Cardiac muscle cell (in vitro differentiated cells and primary cell): ENCODE data around the gene ARFGAP1. TPM values are rescaled to one million over a fixed set of nuclear protein-coding genes. Genes with fewer than 3 reads are reported as not detected.

ENCODE experiments used
- DNase-seq, 2 donors: peaks; one replicate each; pipeline versions ENCODE4 v3.0.0 to v3.0.0-alpha.2; 2010 to 2017; ENCODE audit warnings: low read depth in 1 of 2, low spot score in 1 of 2
- H3K27ac ChIP-seq: fragments of 200-600 bp; sonication (generic); 2 replicates; pipeline ENCODE4 v1.5.1; 2016
- H3K27me3 ChIP-seq: fragments of 200-600 bp; sonication (generic); 2 replicates; pipeline ENCODE4 v1.6.0; 2016; ENCODE audit warnings: control low read depth
- H3K36me3 ChIP-seq: fragments of 200-600 bp; sonication (generic); 2 replicates; pipeline ENCODE4 v1.5.1; 2016; ENCODE audit warnings: control low read depth
- H3K4me1 ChIP-seq: fragments of 200-600 bp; sonication (generic); 2 replicates; pipeline ENCODE4 v1.8.1; 2017; ENCODE audit warnings: low read depth, mild to moderate bottlenecking, mixed run types
- H3K4me3 ChIP-seq: fragments of 200-600 bp; sonication (generic); 2 replicates; pipeline ENCODE4 v1.5.1; 2016; ENCODE audit warnings: mild to moderate bottlenecking
- H3K9me3 ChIP-seq: fragments of 200-600 bp; sonication (generic); 2 replicates; pipeline ENCODE4 v1.5.1; 2017; ENCODE audit warnings: low read depth, mild to moderate bottlenecking, control low read depth
- polyA plus RNA-seq: library from polyadenylated mRNA; unstranded; fragments of >200 nt; fragmentation: Nextera tagmentation; extraction: Ambion mirVana; gene quantifications from 2 replicates; pipeline ENCODE4 v1.2.1, GENCODE V29; 2016
- total RNA-seq: library from RNA; depleted of rRNA; stranded (reverse); fragments of >200 nt; gene quantifications from 2 replicates; pipeline ENCODE4 v1.2.3, GENCODE V29; 2016
- TF ChIP-seq, protein P1 (sequence below): IDR thresholded peaks from 2 replicates; pipeline ENCODE4 v1.5.1; 2012; ENCODE audit warnings: low read depth, mild to moderate bottlenecking, low read length

ARFGAP1 gene
- total and polyA plus RNA-seq, 2 experiments from 2014 or later = 85.3 to 96.5 TPM

DNA sequence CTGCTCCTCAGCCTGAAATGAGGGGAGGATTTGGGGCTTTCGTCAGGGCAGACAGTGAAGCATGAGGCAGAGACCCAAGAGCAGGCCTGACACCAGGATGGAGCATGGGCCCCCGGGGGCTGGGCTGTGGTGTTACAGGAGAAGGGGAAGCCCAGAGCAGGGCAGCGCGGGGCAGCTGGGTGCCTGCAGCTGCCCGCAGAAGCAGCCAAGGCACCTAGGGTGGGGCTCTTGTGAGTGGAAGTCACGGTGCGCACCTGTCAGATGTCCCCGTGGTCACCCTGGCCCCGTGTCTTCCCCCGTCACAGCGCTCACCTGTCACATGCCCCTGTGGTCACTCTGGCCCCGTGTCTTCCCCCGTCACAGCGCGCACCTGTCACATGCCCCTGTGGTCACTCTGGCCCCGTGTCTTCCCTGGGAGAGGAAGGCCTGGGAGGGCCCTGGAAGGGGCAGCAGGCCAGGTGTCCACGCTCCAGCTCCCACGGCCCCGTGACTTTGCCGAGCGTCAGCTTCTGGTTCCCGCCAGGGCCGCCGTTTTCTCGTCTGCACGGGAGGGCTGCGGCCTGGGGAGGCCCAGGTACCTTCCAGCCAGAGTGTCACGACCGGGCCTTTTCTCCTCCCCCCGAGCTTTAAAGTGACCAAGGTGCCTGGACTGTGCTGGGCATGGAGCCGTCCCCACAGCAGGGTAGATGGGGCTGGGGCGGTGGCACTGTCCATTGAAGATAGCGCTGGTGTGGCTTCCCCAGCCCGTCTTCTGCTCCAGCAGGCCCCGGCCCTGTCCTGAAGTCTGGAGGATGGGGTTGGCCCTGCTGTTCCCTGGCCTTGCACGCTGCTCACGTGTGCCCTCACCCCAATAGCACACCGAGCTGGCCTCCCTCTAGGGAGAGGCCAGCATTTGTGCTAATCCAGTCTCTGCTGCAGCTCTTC, 9.4 kb downstream of the ARFGAP1 start:
- TF ChIP-seq, protein P1, sequence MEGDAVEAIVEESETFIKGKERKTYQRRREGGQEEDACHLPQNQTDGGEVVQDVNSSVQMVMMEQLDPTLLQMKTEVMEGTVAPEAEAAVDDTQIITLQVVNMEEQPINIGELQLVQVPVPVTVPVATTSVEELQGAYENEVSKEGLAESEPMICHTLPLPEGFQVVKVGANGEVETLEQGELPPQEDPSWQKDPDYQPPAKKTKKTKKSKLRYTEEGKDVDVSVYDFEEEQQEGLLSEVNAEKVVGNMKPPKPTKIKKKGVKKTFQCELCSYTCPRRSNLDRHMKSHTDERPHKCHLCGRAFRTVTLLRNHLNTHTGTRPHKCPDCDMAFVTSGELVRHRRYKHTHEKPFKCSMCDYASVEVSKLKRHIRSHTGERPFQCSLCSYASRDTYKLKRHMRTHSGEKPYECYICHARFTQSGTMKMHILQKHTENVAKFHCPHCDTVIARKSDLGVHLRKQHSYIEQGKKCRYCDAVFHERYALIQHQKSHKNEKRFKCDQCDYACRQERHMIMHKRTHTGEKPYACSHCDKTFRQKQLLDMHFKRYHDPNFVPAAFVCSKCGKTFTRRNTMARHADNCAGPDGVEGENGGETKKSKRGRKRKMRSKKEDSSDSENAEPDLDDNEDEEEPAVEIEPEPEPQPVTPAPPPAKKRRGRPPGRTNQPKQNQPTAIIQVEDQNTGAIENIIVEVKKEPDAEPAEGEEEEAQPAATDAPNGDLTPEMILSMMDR = no peak
- Histone ChIP-seq H3K27me3 (no peaks in the 10 kb centered on the region), H3K36me3 (peaks cover 24% of the 10 kb centered on the region), H3K4me3 (no peak overlapping the region), H3K27ac (no peak overlapping the region), H3K9me3 (no peaks in the 10 kb centered on the region), H3K4me1 (no peaks in the 10 kb centered on the region)
- no peak for DNase-seq

DNA sequence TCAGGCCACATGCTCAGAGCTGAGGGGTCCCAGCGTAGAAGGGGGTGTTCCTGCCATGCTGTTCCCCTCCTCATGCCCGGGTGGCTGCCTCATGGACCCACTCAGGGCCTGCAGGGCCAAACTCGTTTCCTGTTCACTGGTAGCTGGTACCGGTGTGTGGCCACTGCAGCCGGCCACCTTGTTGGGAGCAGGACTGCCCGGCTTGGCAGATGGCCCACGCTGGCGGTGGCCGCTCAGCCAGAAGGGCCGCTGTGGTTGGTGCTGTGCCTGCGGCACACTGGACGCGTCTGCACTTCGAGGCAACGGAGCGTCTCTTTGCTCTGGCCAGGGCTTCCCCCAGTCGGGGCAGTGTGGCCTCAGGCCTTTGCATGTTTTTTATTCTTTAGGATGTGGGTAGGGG, 10.3 kb downstream of the ARFGAP1 start:
- Histone ChIP-seq H3K27ac (no peak overlapping the region), H3K36me3 (peaks cover 24% of the 10 kb centered on the region), H3K27me3 (no peaks in the 10 kb centered on the region), H3K4me1 (no peaks in the 10 kb centered on the region), H3K9me3 (no peaks in the 10 kb centered on the region), H3K4me3 (no peak overlapping the region)
- TF ChIP-seq, protein P1 = no peak
- DNase-seq = no peak

DNA sequence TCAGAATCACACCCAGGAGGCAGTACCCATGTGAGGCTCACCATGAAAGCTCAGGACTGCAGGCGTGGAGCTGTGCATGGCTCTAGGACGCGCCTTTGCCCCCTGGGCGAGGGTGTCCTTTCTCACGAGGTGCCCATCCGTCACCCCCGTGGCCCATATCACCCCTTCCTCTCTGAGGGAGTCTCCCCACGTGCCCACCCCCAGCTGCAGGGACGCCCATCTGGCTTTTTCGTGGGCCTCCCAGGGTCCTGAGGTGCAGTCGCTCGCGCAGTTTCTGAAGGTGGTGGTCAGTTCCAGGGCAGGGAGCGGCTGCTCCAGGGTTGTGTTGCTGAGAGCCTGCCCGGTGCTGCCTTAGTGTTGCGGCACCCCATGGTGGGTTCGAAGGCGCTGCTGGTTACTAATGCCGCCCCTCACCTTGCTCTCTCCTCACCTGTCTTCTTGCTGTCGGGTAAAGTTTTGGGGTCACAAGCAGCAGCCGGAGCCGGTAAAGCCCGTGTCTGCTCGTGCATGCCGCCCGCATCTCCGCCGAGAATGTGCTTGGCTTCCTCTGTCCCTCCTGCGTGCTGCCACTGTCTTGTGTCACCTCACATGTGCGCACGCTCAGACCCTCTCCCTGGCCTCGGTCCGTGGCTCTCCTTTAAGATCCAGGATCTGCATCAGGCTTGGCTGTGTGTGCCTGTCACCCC, 10.9 kb downstream of the ARFGAP1 start:
- H3K36me3 ChIP-seq = peaks cover 26% of the 10 kb centered on the region

DNA sequence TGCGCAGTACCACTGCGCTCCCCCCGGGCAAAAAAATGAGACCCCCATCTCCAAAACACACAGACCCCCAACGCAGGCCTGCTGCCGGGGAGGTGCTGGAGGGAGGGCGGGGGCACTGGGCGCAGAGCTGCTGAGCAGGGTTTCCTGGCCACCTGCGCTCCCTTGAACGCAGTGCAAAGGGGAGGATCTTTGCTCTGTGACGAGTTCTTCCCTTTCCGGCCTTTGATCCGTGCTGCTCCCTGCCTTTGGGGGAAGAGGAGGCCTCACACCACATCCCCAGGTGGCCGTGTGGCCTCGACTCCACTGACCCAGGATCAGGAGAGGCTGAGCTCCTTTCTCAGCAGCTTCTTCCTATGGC, 11.4 kb downstream of the ARFGAP1 start:
- Histone ChIP-seq H3K27ac (no peak overlapping the region), H3K36me3 (peaks cover 24% of the 10 kb centered on the region), H3K27me3 (no peaks in the 10 kb centered on the region), H3K4me1 (no peaks in the 10 kb centered on the region), H3K9me3 (no peaks in the 10 kb centered on the region), H3K4me3 (no peak overlapping the region)
- DNase-seq = no peak
- TF ChIP-seq, protein P1 = no peak

More for the DNA sequence above, 10.9 kb downstream of the ARFGAP1 start:
- H3K4me3 ChIP-seq = no peak overlapping the region
- TF ChIP-seq, protein P1 = no peak
- no peaks in the 10 kb centered on the region for H3K4me1 ChIP-seq
- no peak overlapping the region for H3K27ac ChIP-seq
- DNase-seq = no peak
- no peaks in the 10 kb centered on the region for H3K27me3 ChIP-seq
- no peaks in the 10 kb centered on the region for H3K9me3 ChIP-seq

DNA sequence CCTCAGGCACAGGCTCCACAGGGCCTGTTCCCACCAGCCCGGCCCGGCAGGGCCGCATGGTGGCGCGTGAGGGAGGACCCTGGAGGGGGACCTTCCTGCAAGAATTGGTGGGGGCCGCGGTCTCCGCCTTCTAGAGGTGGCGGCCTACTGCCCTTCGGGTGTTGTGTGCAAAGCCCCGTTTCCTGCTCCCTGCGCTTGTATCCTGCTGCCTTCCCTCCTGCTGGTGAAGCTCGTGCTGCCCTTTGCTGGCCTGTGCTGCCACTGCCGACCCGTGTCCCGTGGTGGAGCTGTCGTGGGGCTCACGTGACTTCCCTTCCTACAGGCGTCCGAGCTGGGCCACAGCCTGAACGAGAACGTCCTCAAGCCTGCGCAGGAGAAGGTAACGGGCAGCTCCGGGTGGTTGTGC, 11.9 kb downstream of the ARFGAP1 start:
- H3K27me3 ChIP-seq = no peaks in the 10 kb centered on the region
- no peaks in the 10 kb centered on the region for H3K4me1 ChIP-seq
- no peaks in the 10 kb centered on the region for H3K9me3 ChIP-seq
- H3K27ac ChIP-seq = no peak overlapping the region
- peaks cover 19% of the 10 kb centered on the region for H3K36me3 ChIP-seq
- DNase-seq = no peak
- H3K4me3 ChIP-seq = no peak overlapping the region
- TF ChIP-seq, protein P1 = no peak
